Stimulated activated CD8-positive, alpha-beta memory T cell treated with anti-CD3 and anti-CD28 coated beads, Interleukin-4, amount 100 ng/mL, for 1 hour (primary cell): ENCODE measurements around the gene VCPKMT.

Source experiments
- DNase-seq, 2 donors: peaks; one replicate each; pipeline ENCODE4 v3.0.0-alpha.2; 2020; ENCODE audit warnings: low read depth in 2 of 2, low spot score in 1 of 2

VCPKMT gene

GRCh38 chr14:50067723-50068495, 48.5 kb downstream of the VCPKMT start:
- DNase-seq = no peak

- no peak for DNase-seq
Measured at GRCh38 chr14:50065583-50065982, 50.8 kb downstream of the VCPKMT start.

- DNase-seq = no peak
Measured at GRCh38 chr14:50064993-50065392, 51.4 kb downstream of the VCPKMT start.

GRCh38 chr14:50063876-50064420, 52.4 kb downstream of the VCPKMT start:
- DNase-seq = no peak

GRCh38 chr14:50062438-50063085, 53.8 kb downstream of the VCPKMT start:
- peak; percentile 44 to 67 for DNase-seq

GRCh38 chr14:50061664-50062437, 54.5 kb downstream of the VCPKMT start:
- no peak for DNase-seq

GRCh38 chr14:50060871-50061663, 55.3 kb downstream of the VCPKMT start:
- DNase-seq = no peak

- no peak for DNase-seq
Measured at GRCh38 chr14:50059763-50060616, 56.4 kb downstream of the VCPKMT start.
